Stomach (tissue), 4 donors: ENCODE data around the gene C19orf25.

Source experiments
- CTCF ChIP-seq, 7 experiments: fragments of 450-650 bp in 4 of 7; fragments of 200-600 bp in 3 of 7; sonication (generic) in 3 of 7; IDR thresholded peaks; one replicate each; pipeline ENCODE4 v1.5.1; 2016 to 2019; ENCODE audit warnings: antibody characterized with exemption in 7 of 7, control low read depth in 2 of 7, mild to moderate bottlenecking in 1 of 7
- EP300 ChIP-seq: sonication (generic); formaldehyde crosslinking; IDR thresholded peaks from one replicate; pipeline ENCODE4 v1.6.1; 2017; ENCODE audit warnings: antibody characterized with exemption
- POLR2AphosphoS5 ChIP-seq, 3 donors: sonication (generic); formaldehyde crosslinking; IDR thresholded peaks; one replicate each; pipeline ENCODE4 v1.6.1; 2016; ENCODE audit warnings: antibody characterized with exemption in 3 of 3

GRCh38 chr19:1503089-1503924 lies 24.3 kb upstream of the C19orf25 start:
- TF ChIP-seq CTCF (IDR thresholded peaks at IDR 0.05), result peak in 5 of 7 experiments; percentile 19 to 73 (median 42)
- no peak for TF ChIP-seq EP300
- no peak for TF ChIP-seq POLR2AphosphoS5 (IDR thresholded peaks at IDR 0.05)
